Activated naive CD4-positive, alpha-beta T cell treated with anti-CD3 and anti-CD28 coated beads, Interleukin-2, amount 10 ng/mL, durations not matched to agents 7 days and 5 days (primary cell): ENCODE data around the gene UBE2E3.
A peak's percentile ranks its signal among the peaks of the same experiment; 100 is the strongest.

Experiments
- CTCF ChIA-PET: fragments of 350-600 bp; sonication (Branson Sonifier 250); formaldehyde crosslinking; loops from one replicate; lab custom pipeline; 2021; ENCODE audit warnings: antibody characterized with exemption; lab: Charles Lee
- DNase-seq: peaks from one replicate; pipeline ENCODE4 v3.0.0-alpha.2; 2020
- H3K27ac Mint-ChIP-seq: one replicate; pipeline ENCODE4 v1.8.0; 2021; ENCODE audit warnings: mild to moderate bottlenecking, moderate library complexity, mixed read lengths
- H3K27me3 Mint-ChIP-seq: one replicate; pipeline ENCODE4 v1.8.0; 2021; ENCODE audit warnings: mild to moderate bottlenecking, mixed read lengths
- H3K36me3 Mint-ChIP-seq: one replicate; pipeline ENCODE4 v1.8.0; 2021; ENCODE audit warnings: mixed read lengths
- H3K4me1 Mint-ChIP-seq: one replicate; pipeline ENCODE4 v1.8.0; 2021; ENCODE audit warnings: mixed read lengths
- H3K4me3 Mint-ChIP-seq: one replicate; pipeline ENCODE4 v1.8.0; 2021; ENCODE audit warnings: mild to moderate bottlenecking, moderate library complexity, mixed read lengths
- H3K9me3 Mint-ChIP-seq: one replicate; pipeline ENCODE4 v1.8.0; 2021; ENCODE audit warnings: mixed read lengths

The UBE2E3 gene

GRCh38 chr2:181058378-181059269 is 78.2 kb downstream of the UBE2E3 start:
- no peaks in the 10 kb centered on the region for H3K27me3 Mint-ChIP-seq
- H3K4me1 Mint-ChIP-seq = no peaks in the 10 kb centered on the region
- H3K4me3 Mint-ChIP-seq = no peak overlapping the region
- no peaks in the 10 kb centered on the region for H3K9me3 Mint-ChIP-seq
- DNase-seq = peak; percentile 49
- no peak overlapping the region for H3K27ac Mint-ChIP-seq
- no peaks in the 10 kb centered on the region for H3K36me3 Mint-ChIP-seq
- CTCF ChIA-PET = interaction anchor here (0.6 to 3.4 kb wide), 24 partner anchors 9 to 941 kb away, joined by 3 to 37 read pairs (median 3); partner anchors contain the start of gene UBE2E3

GRCh38 chr2:181063696-181064095 is 83.3 kb downstream of the UBE2E3 start:
- H3K4me3 Mint-ChIP-seq = no peak overlapping the region
- H3K27me3 Mint-ChIP-seq = no peaks in the 10 kb centered on the region
- H3K27ac Mint-ChIP-seq = no peak overlapping the region
- CTCF ChIA-PET = no interaction called here
- no peaks in the 10 kb centered on the region for H3K4me1 Mint-ChIP-seq
- no peaks in the 10 kb centered on the region for H3K36me3 Mint-ChIP-seq
- H3K9me3 Mint-ChIP-seq = no peaks in the 10 kb centered on the region
- DNase-seq = no peak

DNA sequence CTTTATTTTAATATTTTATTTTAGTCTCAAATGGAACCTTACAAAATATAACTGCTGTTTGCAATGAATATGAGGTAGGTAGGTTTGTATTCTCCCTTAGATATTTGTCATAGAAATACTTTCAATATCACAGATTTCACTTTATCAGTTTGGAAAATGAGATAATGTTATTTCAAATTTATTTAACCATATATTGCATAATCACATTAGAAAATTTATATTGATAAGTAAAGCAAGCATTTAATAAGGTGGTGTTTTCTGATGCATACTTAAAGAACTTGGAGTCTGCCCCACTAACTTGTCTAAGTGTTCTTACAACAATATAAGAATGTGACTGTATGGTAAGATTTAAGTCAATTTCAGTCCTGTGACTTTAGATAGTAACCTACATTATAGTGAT is 85.1 kb downstream of the UBE2E3 start:
- no peaks in the 10 kb centered on the region for H3K36me3 Mint-ChIP-seq
- no peak overlapping the region for H3K27ac Mint-ChIP-seq
- H3K27me3 Mint-ChIP-seq = no peaks in the 10 kb centered on the region
- CTCF ChIA-PET = no interaction called here
- no peaks in the 10 kb centered on the region for H3K9me3 Mint-ChIP-seq
- H3K4me3 Mint-ChIP-seq = no peak overlapping the region
- H3K4me1 Mint-ChIP-seq = no peaks in the 10 kb centered on the region
- no peak for DNase-seq

GRCh38 chr2:181066333-181066732 is 85.9 kb downstream of the UBE2E3 start:
- Mint-ChIP-seq H3K4me1 (no peaks in the 10 kb centered on the region), H3K9me3 (no peaks in the 10 kb centered on the region), H3K36me3 (no peaks in the 10 kb centered on the region), H3K4me3 (no peak overlapping the region), H3K27ac (no peak overlapping the region), H3K27me3 (no peaks in the 10 kb centered on the region)
- DNase-seq = no peak
- CTCF ChIA-PET = interaction anchor here (1.6 kb wide), 1 partner anchor 943 kb away, joined by 5 read pairs; no protein-coding TSS in a partner anchor

- Mint-ChIP-seq H3K27ac (no peak overlapping the region), H3K4me1 (peaks cover 3% of the 10 kb centered on the region), H3K9me3 (no peaks in the 10 kb centered on the region), H3K27me3 (no peaks in the 10 kb centered on the region), H3K4me3 (no peak overlapping the region), H3K36me3 (no peaks in the 10 kb centered on the region)
- CTCF ChIA-PET = interaction anchor here (2.7 kb wide), 1 partner anchor 12 kb away, joined by 9 read pairs; no protein-coding TSS in a partner anchor
- no peak for DNase-seq
Observed at GRCh38 chr2:181070119-181070835, 89.9 kb downstream of the UBE2E3 start.

- peaks cover 3% of the 10 kb centered on the region for H3K4me1 Mint-ChIP-seq
- CTCF ChIA-PET = interaction anchor here (2.7 kb wide), 1 partner anchor 12 kb away, joined by 9 read pairs; no protein-coding TSS in a partner anchor
- H3K36me3 Mint-ChIP-seq = no peaks in the 10 kb centered on the region
- no peak overlapping the region for H3K27ac Mint-ChIP-seq
- H3K9me3 Mint-ChIP-seq = no peaks in the 10 kb centered on the region
- H3K27me3 Mint-ChIP-seq = no peaks in the 10 kb centered on the region
- DNase-seq = no peak
- H3K4me3 Mint-ChIP-seq = no peak overlapping the region
Observed at GRCh38 chr2:181070836-181071200, 90.4 kb downstream of the UBE2E3 start.

GRCh38 chr2:181072486-181073235 is 92.3 kb downstream of the UBE2E3 start:
- no peak overlapping the region for H3K4me3 Mint-ChIP-seq
- CTCF ChIA-PET = interaction anchor here (0.7 to 3.1 kb wide), 2 partner anchors 643 to 677 kb away, joined by 3 to 8 read pairs; no protein-coding TSS in a partner anchor
- no peaks in the 10 kb centered on the region for H3K27me3 Mint-ChIP-seq
- H3K4me1 Mint-ChIP-seq = peaks cover 6% of the 10 kb centered on the region
- no peak overlapping the region for H3K27ac Mint-ChIP-seq
- H3K36me3 Mint-ChIP-seq = no peaks in the 10 kb centered on the region
- no peaks in the 10 kb centered on the region for H3K9me3 Mint-ChIP-seq
- DNase-seq = no peak

- H3K4me1 Mint-ChIP-seq = peaks cover 6% of the 10 kb centered on the region
- no peaks in the 10 kb centered on the region for H3K9me3 Mint-ChIP-seq
- H3K4me3 Mint-ChIP-seq = no peak overlapping the region
- no peak overlapping the region for H3K27ac Mint-ChIP-seq
- CTCF ChIA-PET = interaction anchor here (3.1 kb wide), 1 partner anchor 642 kb away, joined by 8 read pairs; no protein-coding TSS in a partner anchor
- H3K36me3 Mint-ChIP-seq = no peaks in the 10 kb centered on the region
- H3K27me3 Mint-ChIP-seq = no peaks in the 10 kb centered on the region
- no peak for DNase-seq
Observed at GRCh38 chr2:181073896-181074295, 93.5 kb downstream of the UBE2E3 start.

DNA sequence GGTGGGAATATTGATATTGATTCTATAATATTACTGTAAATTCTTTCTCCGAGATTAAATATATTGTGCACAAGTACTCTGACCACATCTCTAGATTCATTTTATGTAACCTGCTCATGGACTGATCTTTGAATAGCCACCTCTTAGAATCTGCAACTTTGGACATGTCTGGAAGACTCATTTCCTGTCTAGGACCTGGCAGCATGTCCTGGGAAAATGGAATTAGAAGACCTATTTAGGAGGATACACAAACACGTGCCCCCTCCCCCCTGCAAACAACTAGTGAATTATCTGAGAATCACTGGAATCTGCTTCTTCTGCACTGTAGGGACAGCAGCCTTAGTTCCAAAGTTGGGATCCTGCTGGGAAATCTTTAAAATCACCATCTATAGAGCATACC is 94.1 kb downstream of the UBE2E3 start:
- no peak overlapping the region for H3K4me3 Mint-ChIP-seq
- CTCF ChIA-PET = interaction anchor here (3.1 kb wide), 1 partner anchor 641 kb away, joined by 8 read pairs; no protein-coding TSS in a partner anchor
- no peak for DNase-seq

DNA sequence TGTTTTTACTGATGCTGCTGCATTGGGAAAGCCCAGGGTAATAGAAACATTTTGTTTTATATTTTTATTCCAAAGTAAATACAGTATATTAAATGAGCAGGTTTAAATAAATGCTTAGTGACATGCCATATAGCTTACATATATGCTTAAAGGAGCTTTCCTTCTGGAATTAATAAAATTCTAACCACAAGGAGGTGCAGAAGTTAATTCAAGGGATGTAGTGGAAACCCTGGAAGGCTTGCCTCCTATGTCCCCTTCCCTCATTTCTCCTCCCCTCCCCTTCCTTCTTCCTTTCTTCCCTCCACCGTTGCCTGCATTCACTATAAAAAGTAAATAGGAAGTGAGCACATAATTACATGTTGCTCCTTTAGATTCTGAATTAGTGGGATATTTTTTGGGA is 96.3 kb downstream of the UBE2E3 start:
- no peak for DNase-seq
- Mint-ChIP-seq H3K9me3 (no peaks in the 10 kb centered on the region), H3K4me1 (peaks cover 6% of the 10 kb centered on the region), H3K4me3 (no peak overlapping the region), H3K27ac (no peak overlapping the region), H3K27me3 (peaks cover 7% of the 10 kb centered on the region), H3K36me3 (no peaks in the 10 kb centered on the region)
- CTCF ChIA-PET = interaction anchor here (0.5 to 2.0 kb wide), 4 partner anchors 459 to 997 kb away, joined by 3 to 12 read pairs (median 4); no protein-coding TSS in a partner anchor

More for the DNA sequence above, 94.1 kb downstream of the UBE2E3 start:
- Mint-ChIP-seq H3K9me3 (no peaks in the 10 kb centered on the region), H3K27me3 (peaks cover 3% of the 10 kb centered on the region), H3K36me3 (no peaks in the 10 kb centered on the region), H3K27ac (no peak overlapping the region), H3K4me1 (peaks cover 6% of the 10 kb centered on the region)

DNA sequence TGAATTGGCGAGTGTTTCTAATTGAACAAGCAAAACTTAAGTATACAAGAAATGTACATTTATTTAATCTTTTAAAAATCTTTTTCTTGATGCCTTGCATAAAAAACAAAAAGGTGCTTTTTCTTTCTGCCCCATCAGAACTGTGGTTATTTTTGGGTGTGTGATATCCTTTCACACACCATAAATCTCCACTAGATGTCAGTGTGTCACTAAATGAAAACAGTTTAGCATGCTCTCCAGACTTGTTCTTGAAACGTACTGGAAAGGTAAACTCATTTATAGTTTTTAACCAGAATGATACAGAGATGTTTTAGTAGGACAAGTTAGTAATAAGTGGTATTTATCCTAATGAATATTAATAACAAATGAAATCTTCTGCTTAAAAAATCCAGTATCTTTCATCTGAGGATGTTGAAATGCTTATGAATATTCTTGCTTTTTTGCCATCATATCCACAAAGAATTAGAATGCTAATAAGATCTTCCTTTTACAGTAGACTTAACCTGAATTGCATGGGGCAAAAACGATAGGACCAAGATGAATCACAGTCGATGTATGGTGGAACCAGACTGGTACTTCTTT is 96.8 kb downstream of the UBE2E3 start:
- Mint-ChIP-seq H3K36me3 (no peaks in the 10 kb centered on the region), H3K27ac (no peak overlapping the region), H3K27me3 (peaks cover 7% of the 10 kb centered on the region), H3K4me3 (no peak overlapping the region), H3K9me3 (no peaks in the 10 kb centered on the region), H3K4me1 (peaks cover 6% of the 10 kb centered on the region)
- CTCF ChIA-PET = interaction anchor here (0.5 to 2.0 kb wide), 5 partner anchors 412 to 996 kb away, joined by 3 to 12 read pairs (median 3); no protein-coding TSS in a partner anchor
- no peak for DNase-seq

GRCh38 chr2:181083140-181083539 is 102.7 kb downstream of the UBE2E3 start:
- Mint-ChIP-seq H3K9me3 (no peaks in the 10 kb centered on the region), H3K4me1 (no peaks in the 10 kb centered on the region), H3K36me3 (no peaks in the 10 kb centered on the region), H3K27ac (no peak overlapping the region), H3K4me3 (no peak overlapping the region), H3K27me3 (peaks cover 14% of the 10 kb centered on the region)
- DNase-seq = no peak
- CTCF ChIA-PET = interaction anchor here (3.3 kb wide), 1 partner anchor 632 kb away, joined by 12 read pairs; no protein-coding TSS in a partner anchor

DNA sequence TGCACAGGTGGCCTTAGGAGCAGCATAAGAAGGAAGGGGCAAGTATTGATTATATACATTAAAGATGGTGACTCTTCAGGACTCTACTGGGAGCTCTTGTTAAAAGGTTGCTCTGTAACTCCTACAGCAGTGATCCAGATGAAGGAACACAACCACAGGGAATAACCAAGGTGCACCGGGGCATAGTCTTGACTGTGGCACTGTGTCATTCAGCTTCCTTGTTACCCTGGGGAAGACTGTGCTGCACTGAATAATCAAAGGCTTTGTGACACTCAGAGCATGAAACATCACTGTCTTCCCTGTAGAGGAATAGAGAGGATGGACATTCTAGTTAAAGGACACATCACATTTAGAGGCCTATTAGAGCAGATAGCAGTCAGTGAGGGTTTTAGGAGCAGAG is 105.3 kb downstream of the UBE2E3 start:
- DNase-seq = no peak
- no peaks in the 10 kb centered on the region for H3K4me1 Mint-ChIP-seq
- H3K36me3 Mint-ChIP-seq = no peaks in the 10 kb centered on the region
- H3K4me3 Mint-ChIP-seq = no peak overlapping the region
- H3K9me3 Mint-ChIP-seq = no peaks in the 10 kb centered on the region
- CTCF ChIA-PET = interaction anchor here (0.9 kb wide), 1 partner anchor 630 kb away, joined by 3 read pairs; no protein-coding TSS in a partner anchor
- peaks cover 17% of the 10 kb centered on the region for H3K27me3 Mint-ChIP-seq
- no peak overlapping the region for H3K27ac Mint-ChIP-seq
